ENCODE results near the gene RNPC3. TPM values are rescaled to one million over a fixed set of nuclear protein-coding genes. Genes with fewer than 3 reads are reported as not detected.

The RNPC3 gene
- total RNA-seq, 4 donors from 2014 or later = 40.4 to 172 (median 70.6) TPM

- no peak for TF ChIP-seq POLR2A (IDR thresholded peaks at IDR 0.05)
- no peak for TF ChIP-seq CTCF (IDR thresholded peaks at IDR 0.05)
- no peak for TF ChIP-seq POLR2AphosphoS5 (IDR thresholded peaks at IDR 0.05)
- no peak for TF ChIP-seq EP300 (IDR thresholded peaks at IDR 0.05; ENCODE audit: low read depth)
- Histone ChIP-seq H3K27ac (no peak overlapping the region), H3K4me3 (no peak overlapping the region), H3K9me3 (no peaks in the 10 kb centered on the region), H3K36me3 (peaks cover 0 to 12% (median under 1%) of the 10 kb centered on the region in 4 donors), H3K4me1 (peaks cover 16 to 31% (median 20%) of the 10 kb centered on the region in 4 donors), H3K27me3 (no peaks in the 10 kb centered on the region)
- in situ Hi-C loops (cut with MboI; ENCODE audit: low pct_ligation_motif_present in 1 of 4, low pct_unique_long_range_greater_than_20kb in 1 of 4, low sequenced_read_pairs in 3 of 4) (no loop called here), intact Hi-C loops (cut with DNase I; ENCODE audit: low total_unique reads) (no loop called here)
- WGBS, 2 donors (ENCODE audit: low coverage in 1 of 2) = 85 to 88% methylated on average over 4 to 8 of the region's 8 CpGs
- no peak for DNase-seq
Measured at GRCh38 chr1:103529746-103530145, 4.2 kb downstream of the RNPC3 start.

DNA sequence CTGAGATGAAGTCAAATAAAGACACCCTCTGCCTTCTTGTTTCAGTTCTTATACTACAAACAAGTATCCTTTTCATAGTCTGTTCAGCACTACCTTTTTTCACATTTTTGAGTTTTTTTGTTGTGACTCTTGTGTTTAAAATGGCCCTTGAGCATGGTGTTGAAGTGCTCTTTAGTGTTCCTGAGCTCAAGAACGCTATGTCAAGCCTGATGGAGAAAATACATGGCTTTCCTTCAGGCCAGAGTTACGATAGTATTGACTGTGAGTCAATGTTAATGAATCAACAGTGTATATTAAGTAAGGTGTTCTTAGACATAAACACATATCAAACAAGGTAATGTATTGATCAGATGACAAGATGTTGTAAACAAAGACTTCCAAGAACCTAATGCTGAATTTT lies 12.7 kb downstream of the RNPC3 start:
- TF ChIP-seq POLR2AphosphoS5 (IDR thresholded peaks at IDR 0.05) (no peak), EP300 (IDR thresholded peaks at IDR 0.05; ENCODE audit: low read depth) (no peak), POLR2A (IDR thresholded peaks at IDR 0.05) (no peak), CTCF (IDR thresholded peaks at IDR 0.05) (no peak)
- peaks cover 0 to 91% (median 37%) of the 10 kb centered on the region in 4 donors for H3K36me3 ChIP-seq
- H3K4me3 ChIP-seq = no peak overlapping the region
- DNase-seq = no peak
- no peaks in the 10 kb centered on the region for H3K9me3 ChIP-seq
- intact Hi-C loops (cut with DNase I; ENCODE audit: low total_unique reads) (no loop called here), in situ Hi-C loops (cut with MboI; ENCODE audit: low pct_ligation_motif_present in 1 of 4, low pct_unique_long_range_greater_than_20kb in 1 of 4, low sequenced_read_pairs in 3 of 4) (no loop called here)
- H3K27ac ChIP-seq = no peak overlapping the region
- no peaks in the 10 kb centered on the region for H3K27me3 ChIP-seq
- H3K4me1 ChIP-seq = no peaks in the 10 kb centered on the region
- 96 to 100% methylated on average over 2 of the region's 2 CpGs for WGBS, 2 donors (ENCODE audit: low coverage in 1 of 2)

DNA sequence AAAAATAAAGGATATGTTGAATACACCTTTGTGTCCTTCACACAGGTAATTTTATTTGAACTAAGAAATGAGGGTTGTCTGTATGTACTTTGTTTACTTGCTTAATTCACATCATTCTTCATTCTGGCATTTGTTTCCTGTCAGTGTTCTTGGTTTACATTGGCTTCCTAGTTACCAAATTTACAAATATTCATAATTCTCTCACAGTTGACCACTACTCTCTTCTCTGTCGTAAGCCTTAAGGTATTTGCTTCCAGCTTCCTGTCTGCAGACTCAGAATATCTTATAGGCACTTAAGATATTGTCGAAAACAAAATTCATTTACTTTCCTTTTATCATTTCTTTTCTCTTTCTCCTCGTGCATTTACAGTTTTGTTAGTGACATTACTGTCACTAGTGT lies 15.9 kb downstream of the RNPC3 start:
- Histone ChIP-seq H3K4me1 (no peaks in the 10 kb centered on the region), H3K4me3 (no peak overlapping the region), H3K9me3 (no peaks in the 10 kb centered on the region), H3K27me3 (no peaks in the 10 kb centered on the region), H3K27ac (no peak overlapping the region), H3K36me3 (peaks cover 0 to 93% (median 44%) of the 10 kb centered on the region in 4 donors)
- in situ Hi-C loops (cut with MboI; ENCODE audit: low pct_ligation_motif_present in 1 of 4, low pct_unique_long_range_greater_than_20kb in 1 of 4, low sequenced_read_pairs in 3 of 4) = no loop called here
- DNase-seq = no peak
- no peak for TF ChIP-seq POLR2A (IDR thresholded peaks at IDR 0.05)
- TF ChIP-seq POLR2AphosphoS5 (IDR thresholded peaks at IDR 0.05) = no peak
- no peak for TF ChIP-seq EP300 (IDR thresholded peaks at IDR 0.05; ENCODE audit: low read depth)
- TF ChIP-seq CTCF (IDR thresholded peaks at IDR 0.05) = no peak
- intact Hi-C loops (cut with DNase I; ENCODE audit: low total_unique reads) = no loop called here
- WGBS, 2 donors (ENCODE audit: low coverage in 1 of 2) = 88 to 92% methylated on average over 3 of the region's 3 CpGs

- DNase-seq = no peak
Measured at GRCh38 chr1:103546496-103546895, 21.0 kb downstream of the RNPC3 start.

More at GRCh38 chr1:103546496-103546895, 21.0 kb downstream of the RNPC3 start:
- Histone ChIP-seq H3K4me3 (no peak overlapping the region), H3K27ac (no peak overlapping the region), H3K4me1 (no peaks in the 10 kb centered on the region), H3K9me3 (no peaks in the 10 kb centered on the region), H3K27me3 (no peaks in the 10 kb centered on the region), H3K36me3 (peaks cover 0 to 89% (median 44%) of the 10 kb centered on the region in 4 donors)
- TF ChIP-seq POLR2AphosphoS5 (IDR thresholded peaks at IDR 0.05) (no peak), POLR2A (IDR thresholded peaks at IDR 0.05) (no peak), CTCF (IDR thresholded peaks at IDR 0.05) (no peak), EP300 (IDR thresholded peaks at IDR 0.05; ENCODE audit: low read depth) (no peak)
- in situ Hi-C loops (cut with MboI; ENCODE audit: low pct_ligation_motif_present in 1 of 4, low pct_unique_long_range_greater_than_20kb in 1 of 4, low sequenced_read_pairs in 3 of 4) (no loop called here), intact Hi-C loops (cut with DNase I; ENCODE audit: low total_unique reads) (no loop called here)
- WGBS, 2 donors (ENCODE audit: low coverage in 1 of 2) = 100% methylated on average over 1 of the region's 1 CpG
